Lung (tissue), 12 donors: ENCODE measurements around the gene C9. TPM values are rescaled to one million over a fixed set of nuclear protein-coding genes. Genes with fewer than 3 reads are reported as not detected.

Experiments used
- ATAC-seq: fragments of 200-7000 bp; cut with Tn5 transposase; one replicate; pipeline ENCODE4 v1.9.1; 2020; ENCODE audit warnings: moderate number of reproducible peaks; ENCODE audit not compliant: insufficient read depth, low FRiP score
- DNase-seq, 3 donors: peaks; one replicate each; pipeline ENCODE4 v3.0.0-alpha.2; 2013 to 2017
- H3K27ac ChIP-seq, 2 donors: one replicate each; pipeline ENCODE4 v1.5.1; 2013; ENCODE audit warnings: mild to moderate bottlenecking in 2 of 2, moderate library complexity in 2 of 2, control low read depth in 1 of 2, inconsistent platforms in 1 of 2, low read depth in 1 of 2, low read length in 1 of 2
- H3K27me3 ChIP-seq, 3 donors: one replicate each; pipeline ENCODE4 v1.5.1; 2013; ENCODE audit warnings: low read length in 2 of 3; ENCODE audit not compliant: control insufficient read depth in 3 of 3, insufficient read depth in 3 of 3
- H3K36me3 ChIP-seq, 4 donors: one replicate each; pipeline ENCODE4 v1.5.1; 2013; ENCODE audit warnings: low read length in 4 of 4, mild to moderate bottlenecking in 1 of 4, moderate library complexity in 1 of 4; ENCODE audit not compliant: control insufficient read depth in 4 of 4, insufficient read depth in 4 of 4
- H3K4me1 ChIP-seq, 5 donors: one replicate each; pipeline ENCODE4 v1.5.1; 2013; ENCODE audit warnings: low read length in 5 of 5, mild to moderate bottlenecking in 2 of 5, moderate library complexity in 1 of 5; ENCODE audit not compliant: control insufficient read depth in 5 of 5, insufficient read depth in 5 of 5
- H3K4me3 ChIP-seq: one replicate; pipeline ENCODE4 v1.5.1; 2013; ENCODE audit warnings: mild to moderate bottlenecking, control low read depth, moderate library complexity
- H3K9ac ChIP-seq, 2 donors: one replicate each; pipeline ENCODE4 v1.5.1; 2013; ENCODE audit warnings: low read length in 2 of 2, control low read depth in 1 of 2; ENCODE audit not compliant: insufficient read depth in 1 of 2
- H3K9me3 ChIP-seq, 4 donors: one replicate each; pipeline ENCODE4 v1.5.1; 2013; ENCODE audit warnings: low read length in 3 of 4, mild to moderate bottlenecking in 1 of 4, moderate library complexity in 1 of 4; ENCODE audit not compliant: control insufficient read depth in 4 of 4, insufficient read depth in 3 of 4
- CTCF ChIP-seq: IDR thresholded peaks from 2 replicates; pipeline ENCODE4 v1.5.1; 2012; ENCODE audit warnings: mild to moderate bottlenecking; ENCODE audit errors: control extremely low read depth, extremely low read depth
- WGBS, 2 donors: extraction: QIAGEN DNeasy Blood & Tissue Kit; methylation state at CpG; one replicate each; pipeline ENCODE4 v1.1.7; 2013; 5-methylcytosine and 5-hydroxymethylcytosine counted together
- polyA plus RNA-seq, 2 donors: library from polyadenylated mRNA; stranded (reverse); fragments of 200-250 nt; gene quantifications; one replicate each; pipeline ENCODE4 v1.2.1, GENCODE V29; 2013
- total RNA-seq, 2 donors: library from RNA; depleted of rRNA in 1 of 2; stranded (reverse); fragments of >200 nt in 1 of 2; gene quantifications; one replicate each; pipeline ENCODE4 v1.2.1, GENCODE V29; 2014 to 2021
- donor health status: control.
- donor health status: control.
- donor health status: Bipolar disorder and iron deficiency.
- donor health status: healthy.
- donor health status: DM: yes; HTN: yes; CAD: no.

Gene C9
- total and polyA plus RNA-seq, 4 donors, result 0.14 to 0.43 TPM; not detected in 2

GRCh38 chr5:39315995-39316394 lies 48.3 kb downstream of the C9 start:
- Histone ChIP-seq H3K9me3 (peaks cover 0 to 2% (median 0%) of the 10 kb centered on the region in 4 donors), H3K27me3 (no peaks in the 10 kb centered on the region), H3K4me1 (no peaks in the 10 kb centered on the region), H3K9ac (no peak overlapping the region), H3K4me3 (no peak overlapping the region), H3K27ac (no peak overlapping the region), H3K36me3 (no peaks in the 10 kb centered on the region)
- DNase-seq (no peak), ATAC-seq (no peak)
- 66 to 83% methylated on average over 4 of the region's 4 CpGs for WGBS, 2 donors
- no peak for TF ChIP-seq CTCF

DNA sequence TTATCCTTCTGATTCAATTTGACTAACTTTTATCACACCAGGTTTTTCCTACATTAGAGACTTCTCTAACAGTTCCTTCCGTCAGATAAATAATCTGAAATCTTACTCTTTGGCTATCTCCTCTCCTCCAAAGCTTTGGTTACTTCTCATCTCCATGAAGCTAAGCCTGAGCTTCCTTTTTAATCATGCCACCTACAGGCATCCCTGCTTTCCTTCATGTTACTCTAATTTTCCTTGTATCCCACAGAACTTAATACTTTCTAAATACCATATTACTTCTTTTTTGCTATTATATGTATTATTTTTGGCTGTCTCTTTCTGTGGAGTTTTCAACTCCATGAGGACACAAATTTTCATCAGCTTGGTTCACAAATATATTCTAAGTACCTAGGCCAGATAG lies 49.7 kb downstream of the C9 start:
- Histone ChIP-seq H3K4me3 (no peak overlapping the region), H3K36me3 (no peaks in the 10 kb centered on the region), H3K4me1 (no peaks in the 10 kb centered on the region), H3K9ac (no peak overlapping the region), H3K27me3 (no peaks in the 10 kb centered on the region), H3K9me3 (peaks cover 0 to under 1% (median 0%) of the 10 kb centered on the region in 4 donors), H3K27ac (no peak overlapping the region)
- WGBS, 2 donors, result 85 to 93% methylated on average over 1 of the region's 1 CpG
- no peak for ATAC-seq
- TF ChIP-seq CTCF, result no peak
- no peak for DNase-seq

- Histone ChIP-seq H3K27ac (no peak overlapping the region), H3K4me3 (no peak overlapping the region), H3K9me3 (no peaks in the 10 kb centered on the region), H3K4me1 (no peaks in the 10 kb centered on the region), H3K27me3 (no peaks in the 10 kb centered on the region), H3K36me3 (no peaks in the 10 kb centered on the region), H3K9ac (no peak overlapping the region)
- ATAC-seq (no peak), DNase-seq (no peak)
- TF ChIP-seq CTCF, result no peak
- 97 to 98% methylated on average over 1 of the region's 1 CpG for WGBS, 2 donors
Observed at GRCh38 chr5:39309534-39309933, 54.8 kb downstream of the C9 start.

DNA sequence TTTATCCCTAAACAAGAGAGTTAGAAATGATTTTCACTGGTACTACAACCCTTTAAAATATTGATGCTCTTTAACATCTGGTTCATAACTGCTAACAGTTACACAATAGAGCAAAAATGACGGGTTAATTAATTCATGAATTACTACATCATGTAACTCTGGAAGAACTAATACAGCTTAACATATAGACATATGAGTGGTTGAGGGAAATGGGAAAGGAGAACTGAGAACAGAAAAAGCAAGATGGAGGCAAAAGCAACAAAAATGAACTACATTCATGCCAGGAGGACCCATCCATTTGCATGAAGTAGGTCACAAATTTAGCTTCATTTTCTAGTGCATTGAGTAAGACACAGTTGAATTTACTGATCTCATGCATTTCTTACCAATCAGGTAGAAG lies 61.8 kb downstream of the C9 start:
- Histone ChIP-seq H3K9ac (no peak overlapping the region), H3K9me3 (peaks cover 0 to 5% (median 2%) of the 10 kb centered on the region in 4 donors), H3K4me1 (no peaks in the 10 kb centered on the region), H3K36me3 (no peaks in the 10 kb centered on the region), H3K4me3 (no peak overlapping the region), H3K27ac (no peak overlapping the region), H3K27me3 (no peaks in the 10 kb centered on the region)
- ATAC-seq (no peak), DNase-seq (peak in 2 of 3 donors; percentile 52 to 78)
- TF ChIP-seq CTCF, result no peak
- WGBS, 2 donors, result 62 to 79% methylated on average over 1 of the region's 1 CpG
